GM12874 (cell line): ENCODE data around the gene AHRR.

ENCODE experiments used
- CTCF ChIP-seq: IDR thresholded peaks from 2 replicates; pipeline ENCODE4 v1.5.1; 2011; ENCODE audit warnings: low read depth, mild to moderate bottlenecking, control low read depth, low read length, moderate library complexity; ENCODE audit not compliant: insufficient read depth

Gene AHRR

GRCh38 chr5:405421-405820 is 83.9 kb downstream of the AHRR start:
- no peak for TF ChIP-seq CTCF

- no peak for TF ChIP-seq CTCF
These were observed 84.5 kb downstream of the AHRR start for GRCh38 chr5:406041-406440.

GRCh38 chr5:407051-407450 is 85.5 kb downstream of the AHRR start:
- no peak for TF ChIP-seq CTCF

- no peak for TF ChIP-seq CTCF
These were observed 86.3 kb downstream of the AHRR start for GRCh38 chr5:407801-408268.

- TF ChIP-seq CTCF = no peak
These were observed 89.5 kb downstream of the AHRR start for GRCh38 chr5:410911-411517.

GRCh38 chr5:411728-412127 is 90.2 kb downstream of the AHRR start:
- TF ChIP-seq CTCF = no peak

GRCh38 chr5:415928-416635 is 94.6 kb downstream of the AHRR start:
- TF ChIP-seq CTCF = no peak
